Calu3 (cell line): ENCODE measurements around the gene DRC7. TPM values are rescaled to one million over a fixed set of nuclear protein-coding genes. Genes with fewer than 3 reads are reported as not detected.

Experiments used
- BruUV-seq: library from RNA; stranded (reverse); fragments of 400-500 nt; replicated peaks from 2 replicates; lab custom pipeline; 2021; lab: Mats Ljungman, UMichigan
- CTCF ChIA-PET: fragments of 300-600 bp; sonication (Branson Sonifier 250); formaldehyde crosslinking; loops from one replicate; lab custom pipeline; 2022; ENCODE audit warnings: antibody characterized with exemption; lab: Charles Lee
- DNase-seq: peaks from one replicate; pipeline ENCODE4 v3.0.0; 2022
- H3K27ac Mint-ChIP-seq: one replicate; pipeline ENCODE4 v1.8.0; 2022; ENCODE audit warnings: mixed read lengths; ENCODE audit not compliant: unreplicated experiment
- H3K27me3 Mint-ChIP-seq: one replicate; pipeline ENCODE4 v1.8.0; 2022; ENCODE audit warnings: mixed read lengths; ENCODE audit not compliant: unreplicated experiment
- H3K36me3 Mint-ChIP-seq: one replicate; pipeline ENCODE4 v1.8.0; 2022; ENCODE audit warnings: mild to moderate bottlenecking, moderate library complexity, mixed read lengths; ENCODE audit not compliant: insufficient read depth, unreplicated experiment
- H3K4me1 Mint-ChIP-seq: one replicate; pipeline ENCODE4 v1.8.0; 2022; ENCODE audit warnings: mild to moderate bottlenecking, low read depth, mixed read lengths; ENCODE audit not compliant: unreplicated experiment
- H3K4me3 Mint-ChIP-seq: one replicate; pipeline ENCODE4 v1.8.0; 2022; ENCODE audit warnings: mild to moderate bottlenecking, low read depth, moderate library complexity, mixed read lengths; ENCODE audit not compliant: unreplicated experiment
- H3K9me3 Mint-ChIP-seq: one replicate; pipeline ENCODE4 v1.8.0; 2022; ENCODE audit warnings: low read depth, mixed read lengths; ENCODE audit not compliant: unreplicated experiment
- CTCF ChIP-seq: fragments of 200-600 bp; IDR thresholded peaks from one replicate; pipeline ENCODE4 v1.8.0; 2022; ENCODE audit warnings: antibody characterized with exemption; ENCODE audit not compliant: unreplicated experiment
- intact Hi-C: fragments of 100-400 bp; cut with micrococcal nuclease; formaldehyde crosslinking; loops from one replicate; pipeline ENCODE4 v1.10.0; 2022; ENCODE audit not compliant: unreplicated experiment
- total RNA-seq: library from RNA; stranded (reverse); gene quantifications from 2 replicates; pipeline ENCODE4 v1.2.3, GENCODE V29; 2022

The DRC7 gene
- total RNA-seq, 1 experiment from 2014 or later, result not detected

GRCh38 chr16:57755726-57756423 lies 61.3 kb downstream of the DRC7 start:
- intact Hi-C loops, result loop anchor here (10.0 kb wide), 2 partner anchors 139 to 249 kb away; partner anchors contain the start of genes USB1 and ZNF319
- H3K4me3 Mint-ChIP-seq, result no peak overlapping the region
- CTCF ChIA-PET, result interaction anchor here (0.6 to 2.4 kb wide), 2 partner anchors 17 to 107 kb away, joined by 7 to 14 read pairs; no protein-coding TSS in a partner anchor
- no TSS peak for BruUV-seq
- DNase-seq, result no peak
- H3K36me3 Mint-ChIP-seq, result peaks cover 32% of the 10 kb centered on the region
- no peaks in the 10 kb centered on the region for H3K9me3 Mint-ChIP-seq
- no peak overlapping the region for H3K27ac Mint-ChIP-seq
- H3K4me1 Mint-ChIP-seq, result no peaks in the 10 kb centered on the region
- no peaks in the 10 kb centered on the region for H3K27me3 Mint-ChIP-seq
- no peak for TF ChIP-seq CTCF

GRCh38 chr16:57756424-57757325 lies 62.1 kb downstream of the DRC7 start:
- no peaks in the 10 kb centered on the region for H3K27me3 Mint-ChIP-seq
- H3K4me3 Mint-ChIP-seq, result no peak overlapping the region
- no peak overlapping the region for H3K27ac Mint-ChIP-seq
- no peaks in the 10 kb centered on the region for H3K4me1 Mint-ChIP-seq
- TF ChIP-seq CTCF, result no peak
- BruUV-seq, result no TSS peak
- intact Hi-C loops, result loop anchor here (1.0 to 10.0 kb wide), 3 partner anchors 107 to 248 kb away; partner anchors contain the start of genes USB1 and ZNF319
- DNase-seq, result no peak
- H3K9me3 Mint-ChIP-seq, result no peaks in the 10 kb centered on the region
- H3K36me3 Mint-ChIP-seq, result peaks cover 36% of the 10 kb centered on the region
- CTCF ChIA-PET, result interaction anchor here (0.6 to 2.4 kb wide), 2 partner anchors 18 to 107 kb away, joined by 7 to 14 read pairs; no protein-coding TSS in a partner anchor

GRCh38 chr16:57757326-57757786 lies 62.8 kb downstream of the DRC7 start:
- H3K9me3 Mint-ChIP-seq, result no peaks in the 10 kb centered on the region
- H3K36me3 Mint-ChIP-seq, result peaks cover 43% of the 10 kb centered on the region
- H3K4me3 Mint-ChIP-seq, result no peak overlapping the region
- H3K27me3 Mint-ChIP-seq, result no peaks in the 10 kb centered on the region
- intact Hi-C loops, result loop anchor here (1.0 to 10.0 kb wide), 3 partner anchors 106 to 247 kb away; partner anchors contain the start of genes USB1 and ZNF319
- no TSS peak for BruUV-seq
- H3K4me1 Mint-ChIP-seq, result no peaks in the 10 kb centered on the region
- peak; percentile 95 for TF ChIP-seq CTCF
- H3K27ac Mint-ChIP-seq, result no peak overlapping the region
- peak; percentile 98 for DNase-seq
- CTCF ChIA-PET, result interaction anchor here (2.4 kb wide), 1 partner anchor 106 kb away, joined by 14 read pairs; no protein-coding TSS in a partner anchor

GRCh38 chr16:57757883-57758282 lies 63.3 kb downstream of the DRC7 start:
- no peak for TF ChIP-seq CTCF
- Mint-ChIP-seq H3K9me3 (no peaks in the 10 kb centered on the region), H3K27me3 (no peaks in the 10 kb centered on the region), H3K27ac (no peak overlapping the region), H3K4me1 (no peaks in the 10 kb centered on the region), H3K4me3 (no peak overlapping the region), H3K36me3 (peaks cover 48% of the 10 kb centered on the region)
- intact Hi-C loops, result loop anchor here (1.0 to 10.0 kb wide), 3 partner anchors 105 to 247 kb away; partner anchors contain the start of genes USB1 and ZNF319
- DNase-seq, result no peak
- BruUV-seq, result no TSS peak
- CTCF ChIA-PET, result interaction anchor here (2.4 kb wide), 1 partner anchor 105 kb away, joined by 14 read pairs; no protein-coding TSS in a partner anchor
